ENCODE measurements around the gene CRNKL1. TPM values are rescaled to one million over a fixed set of nuclear protein-coding genes. Genes with fewer than 3 reads are reported as not detected.

Gene CRNKL1
- total RNA-seq, 1 donor from 2014 or later: 24.6 TPM

DNA sequence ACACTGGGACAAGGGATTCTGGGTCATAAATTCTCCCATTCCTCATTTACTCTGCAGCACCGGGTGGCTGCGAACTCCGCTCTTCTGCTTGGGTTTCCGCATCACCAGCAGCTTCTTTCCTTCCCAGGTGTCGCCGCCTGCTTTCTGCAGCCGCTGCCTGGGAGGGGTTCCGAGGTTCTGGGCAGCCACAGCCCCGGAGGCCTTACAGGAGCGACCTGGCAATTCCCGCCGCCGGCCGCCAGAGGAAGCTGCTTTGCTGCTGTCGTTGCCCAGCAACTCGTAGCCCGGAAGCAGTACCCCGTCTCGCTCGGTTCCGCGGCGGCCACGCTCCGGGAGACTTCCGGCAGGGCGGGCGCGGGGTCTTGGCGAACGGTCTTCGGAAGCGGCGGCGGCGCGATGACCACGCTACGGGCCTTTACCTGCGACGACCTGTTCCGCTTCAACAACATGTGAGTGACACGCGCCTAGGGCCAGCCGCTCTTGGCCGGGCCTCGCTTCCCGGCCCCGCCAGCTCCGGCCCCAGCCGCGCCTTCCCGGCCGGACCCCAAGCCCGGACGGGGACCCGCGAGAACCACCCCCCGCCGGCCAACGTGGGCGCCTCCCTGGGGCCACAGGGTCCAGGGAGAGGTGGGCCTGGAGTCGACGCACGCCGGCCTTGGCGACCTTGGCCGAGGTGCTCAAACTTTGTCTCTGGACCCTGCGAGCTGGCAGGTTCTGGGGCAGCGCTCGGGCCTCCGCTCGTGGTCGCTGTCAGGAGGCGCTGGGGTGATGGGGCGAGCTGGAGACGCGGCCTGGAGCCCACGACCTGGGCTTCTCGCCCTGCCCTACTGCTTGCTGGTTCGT lies 35.0 kb downstream of the CRNKL1 start, which contains the start of gene NAA20:
NAA20 (plus strand) TSS at position 362 of the 843 bp plus-strand sequence; CDS start at position 397, 35 bp downstream.
- peaks cover 24% of the 10 kb centered on the region for H3K27me3 Mint-ChIP-seq (ENCODE audit: unreplicated experiment)
- peaks cover 33% of the 10 kb centered on the region for H3K4me1 Mint-ChIP-seq (ENCODE audit: unreplicated experiment)
- TF ChIP-seq, protein P1, sequence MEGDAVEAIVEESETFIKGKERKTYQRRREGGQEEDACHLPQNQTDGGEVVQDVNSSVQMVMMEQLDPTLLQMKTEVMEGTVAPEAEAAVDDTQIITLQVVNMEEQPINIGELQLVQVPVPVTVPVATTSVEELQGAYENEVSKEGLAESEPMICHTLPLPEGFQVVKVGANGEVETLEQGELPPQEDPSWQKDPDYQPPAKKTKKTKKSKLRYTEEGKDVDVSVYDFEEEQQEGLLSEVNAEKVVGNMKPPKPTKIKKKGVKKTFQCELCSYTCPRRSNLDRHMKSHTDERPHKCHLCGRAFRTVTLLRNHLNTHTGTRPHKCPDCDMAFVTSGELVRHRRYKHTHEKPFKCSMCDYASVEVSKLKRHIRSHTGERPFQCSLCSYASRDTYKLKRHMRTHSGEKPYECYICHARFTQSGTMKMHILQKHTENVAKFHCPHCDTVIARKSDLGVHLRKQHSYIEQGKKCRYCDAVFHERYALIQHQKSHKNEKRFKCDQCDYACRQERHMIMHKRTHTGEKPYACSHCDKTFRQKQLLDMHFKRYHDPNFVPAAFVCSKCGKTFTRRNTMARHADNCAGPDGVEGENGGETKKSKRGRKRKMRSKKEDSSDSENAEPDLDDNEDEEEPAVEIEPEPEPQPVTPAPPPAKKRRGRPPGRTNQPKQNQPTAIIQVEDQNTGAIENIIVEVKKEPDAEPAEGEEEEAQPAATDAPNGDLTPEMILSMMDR (IDR thresholded peaks at IDR 0.05; ENCODE audit: unreplicated experiment): peak; percentile 45
- H3K9me3 Mint-ChIP-seq (ENCODE audit: unreplicated experiment): no peaks in the 10 kb centered on the region
- peaks cover 5% of the 10 kb centered on the region for H3K36me3 Mint-ChIP-seq (ENCODE audit: low read depth, unreplicated experiment)
- peak within 1 kb of the TSS; percentile 78 for H3K27ac Mint-ChIP-seq (ENCODE audit: unreplicated experiment)
- DNase-seq (ENCODE audit: low spot score): peak; percentile 95
- peak within 1 kb of the TSS; percentile 86 for H3K4me3 Mint-ChIP-seq (ENCODE audit: unreplicated experiment)

DNA sequence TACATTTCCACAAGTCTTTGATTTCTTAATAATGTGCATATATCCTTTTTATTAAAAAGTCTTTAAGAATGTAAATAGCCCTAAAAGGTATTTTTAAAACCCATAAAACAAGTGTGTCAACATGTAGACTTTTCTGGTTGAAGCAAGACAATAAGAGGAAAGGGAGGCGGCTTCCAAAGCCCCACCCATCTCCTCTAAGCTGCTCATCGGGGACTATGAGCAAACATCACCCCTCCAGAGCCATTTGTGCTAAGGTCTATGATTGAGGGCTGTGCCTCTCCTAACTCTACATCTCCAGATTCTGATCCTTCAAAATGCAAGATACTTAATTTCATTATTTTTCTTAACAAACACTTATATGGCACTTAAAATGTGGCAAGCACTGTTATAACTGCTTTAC lies 37.6 kb downstream of the CRNKL1 start:
- peaks cover 19% of the 10 kb centered on the region for H3K4me1 Mint-ChIP-seq (ENCODE audit: unreplicated experiment)
- no peak overlapping the region for H3K4me3 Mint-ChIP-seq (ENCODE audit: unreplicated experiment)
- peaks cover 5% of the 10 kb centered on the region for H3K36me3 Mint-ChIP-seq (ENCODE audit: low read depth, unreplicated experiment)
- H3K27me3 Mint-ChIP-seq (ENCODE audit: unreplicated experiment): peaks cover 17% of the 10 kb centered on the region
- H3K9me3 Mint-ChIP-seq (ENCODE audit: unreplicated experiment): no peaks in the 10 kb centered on the region
- no peak for DNase-seq (ENCODE audit: low spot score)
- H3K27ac Mint-ChIP-seq (ENCODE audit: unreplicated experiment): no peak overlapping the region
- TF ChIP-seq, protein P1 (IDR thresholded peaks at IDR 0.05; ENCODE audit: unreplicated experiment): no peak

DNA sequence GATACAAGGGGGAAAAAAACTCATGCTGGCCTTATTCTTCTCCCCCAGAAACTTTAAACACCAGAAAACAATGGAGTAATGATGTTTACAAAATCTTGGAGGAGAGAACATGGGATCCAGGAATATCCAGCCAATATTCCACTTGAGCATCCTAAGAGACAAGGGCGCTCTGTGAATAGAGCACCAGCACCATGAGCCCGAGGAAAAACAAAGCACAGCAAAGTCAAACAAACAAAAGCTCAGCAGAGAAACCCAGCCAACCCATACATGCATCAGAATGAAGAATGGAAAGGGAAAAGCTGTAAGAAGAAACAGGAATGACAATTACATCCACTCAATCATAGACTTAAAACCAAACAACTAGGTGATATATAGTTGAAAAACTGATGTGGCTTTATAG lies 39.7 kb downstream of the CRNKL1 start:
- Mint-ChIP-seq H3K4me1 (ENCODE audit: unreplicated experiment) (peaks cover 5% of the 10 kb centered on the region), H3K36me3 (ENCODE audit: low read depth, unreplicated experiment) (no peaks in the 10 kb centered on the region), H3K27me3 (ENCODE audit: unreplicated experiment) (peaks cover 9% of the 10 kb centered on the region), H3K4me3 (ENCODE audit: unreplicated experiment) (no peak overlapping the region), H3K9me3 (ENCODE audit: unreplicated experiment) (no peaks in the 10 kb centered on the region), H3K27ac (ENCODE audit: unreplicated experiment) (no peak overlapping the region)
- DNase-seq (ENCODE audit: low spot score): no peak
- TF ChIP-seq, protein P1 (IDR thresholded peaks at IDR 0.05; ENCODE audit: unreplicated experiment): no peak

DNA sequence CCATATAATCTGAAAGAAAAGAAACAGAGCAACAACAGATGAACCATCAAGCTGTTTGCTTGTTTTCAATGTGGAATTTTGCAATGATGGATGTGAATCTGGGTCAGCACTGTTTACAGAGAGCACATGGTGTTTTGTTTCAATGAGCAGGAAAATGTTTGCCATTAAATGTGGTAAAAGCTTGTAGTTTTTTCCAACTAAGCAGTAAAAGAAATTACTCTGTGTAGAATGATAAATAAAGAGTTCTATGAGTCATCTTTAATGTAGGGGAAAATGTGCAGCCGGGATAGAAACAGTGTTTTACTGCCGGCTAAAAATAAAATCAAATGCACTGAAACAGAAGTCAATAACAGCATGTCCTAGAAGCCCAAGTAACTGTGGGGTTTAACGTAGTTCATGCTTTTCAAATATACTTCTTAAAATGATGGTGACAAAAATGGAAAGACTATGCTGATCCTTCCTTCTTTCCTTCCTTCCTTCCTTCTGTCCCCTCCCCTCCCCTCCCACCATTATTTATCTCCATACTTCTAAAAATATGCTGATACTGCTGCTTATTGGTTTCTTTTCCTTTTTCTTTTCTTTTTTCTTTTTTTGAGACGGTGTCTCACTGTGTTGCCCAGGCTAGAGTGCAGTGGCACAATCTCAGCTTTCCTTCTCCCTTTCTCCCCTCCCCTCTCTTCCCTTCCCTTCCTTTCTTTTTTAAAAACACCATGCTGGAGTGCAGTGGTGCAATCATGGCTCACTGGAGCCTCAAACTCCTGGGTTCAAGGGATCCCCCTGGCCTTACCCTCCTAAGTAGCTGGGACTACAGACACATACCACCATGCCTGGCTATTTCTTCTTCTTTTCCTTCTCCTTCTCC lies 41.4 kb downstream of the CRNKL1 start:
- Mint-ChIP-seq H3K27me3 (ENCODE audit: unreplicated experiment) (peaks cover 6% of the 10 kb centered on the region), H3K4me3 (ENCODE audit: unreplicated experiment) (no peak overlapping the region), H3K4me1 (ENCODE audit: unreplicated experiment) (peaks cover 5% of the 10 kb centered on the region), H3K27ac (ENCODE audit: unreplicated experiment) (no peak overlapping the region), H3K9me3 (ENCODE audit: unreplicated experiment) (no peaks in the 10 kb centered on the region), H3K36me3 (ENCODE audit: low read depth, unreplicated experiment) (no peaks in the 10 kb centered on the region)
- TF ChIP-seq, protein P1 (IDR thresholded peaks at IDR 0.05; ENCODE audit: unreplicated experiment): no peak
- no peak for DNase-seq (ENCODE audit: low spot score)

Data from endothelial cell (in vitro differentiated cells).